ENCODE data around the gene SLC25A47. TPM values are rescaled to one million over a fixed set of nuclear protein-coding genes. Genes with fewer than 3 reads are reported as not detected.

SLC25A47 gene
- total RNA-seq, 2 donors from 2014 or later = not detected

DNA sequence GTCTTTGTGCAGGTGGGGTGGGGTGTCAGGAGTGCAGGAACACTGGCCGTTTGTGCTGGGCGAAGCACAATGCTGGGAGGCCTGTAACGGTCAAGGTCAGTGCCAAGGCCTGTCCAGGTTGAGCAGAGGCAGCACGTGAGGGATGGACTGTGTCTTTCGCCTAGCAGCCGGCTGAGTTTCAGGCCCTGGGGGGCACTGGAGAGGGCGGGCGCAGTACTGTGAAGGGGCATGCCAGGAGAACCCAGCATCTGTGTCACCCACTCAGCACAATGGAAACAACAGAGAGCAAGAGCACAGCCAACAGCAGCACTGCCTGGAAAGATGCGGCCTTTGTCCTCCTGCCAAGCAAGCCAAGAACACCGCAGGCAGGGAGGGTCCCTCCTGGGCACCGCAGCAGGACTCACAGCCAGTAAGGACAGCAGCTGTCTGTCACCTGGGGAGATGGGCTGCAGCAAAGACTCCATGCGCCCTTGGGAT, 25.2 kb downstream of the SLC25A47 start:
- no peak for DNase-seq
- Histone ChIP-seq H3K9me3 (no peaks in the 10 kb centered on the region), H3K4me3 (no peak overlapping the region), H3K27ac (no peak overlapping the region), H3K27me3 (no peaks in the 10 kb centered on the region), H3K36me3 (replicated peaks in 1 of 2; ENCODE audit: insufficient read depth in 1 of 2, low read depth in 2 of 2) (peaks cover 0 to 20% of the 10 kb centered on the region in 2 donors), H3K4me1 (no peaks in the 10 kb centered on the region)
- no peak for TF ChIP-seq POLR2A (IDR thresholded peaks at IDR 0.05)
- TF ChIP-seq, protein P1, sequence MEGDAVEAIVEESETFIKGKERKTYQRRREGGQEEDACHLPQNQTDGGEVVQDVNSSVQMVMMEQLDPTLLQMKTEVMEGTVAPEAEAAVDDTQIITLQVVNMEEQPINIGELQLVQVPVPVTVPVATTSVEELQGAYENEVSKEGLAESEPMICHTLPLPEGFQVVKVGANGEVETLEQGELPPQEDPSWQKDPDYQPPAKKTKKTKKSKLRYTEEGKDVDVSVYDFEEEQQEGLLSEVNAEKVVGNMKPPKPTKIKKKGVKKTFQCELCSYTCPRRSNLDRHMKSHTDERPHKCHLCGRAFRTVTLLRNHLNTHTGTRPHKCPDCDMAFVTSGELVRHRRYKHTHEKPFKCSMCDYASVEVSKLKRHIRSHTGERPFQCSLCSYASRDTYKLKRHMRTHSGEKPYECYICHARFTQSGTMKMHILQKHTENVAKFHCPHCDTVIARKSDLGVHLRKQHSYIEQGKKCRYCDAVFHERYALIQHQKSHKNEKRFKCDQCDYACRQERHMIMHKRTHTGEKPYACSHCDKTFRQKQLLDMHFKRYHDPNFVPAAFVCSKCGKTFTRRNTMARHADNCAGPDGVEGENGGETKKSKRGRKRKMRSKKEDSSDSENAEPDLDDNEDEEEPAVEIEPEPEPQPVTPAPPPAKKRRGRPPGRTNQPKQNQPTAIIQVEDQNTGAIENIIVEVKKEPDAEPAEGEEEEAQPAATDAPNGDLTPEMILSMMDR (IDR thresholded peaks at IDR 0.05) = no peak
- WGBS, 2 donors = 52 to 72% methylated on average over 4 to 10 of the region's 12 CpGs
- intact Hi-C loops (cut with DNase I) = no loop called here
- ATAC-seq = no peak

DNA sequence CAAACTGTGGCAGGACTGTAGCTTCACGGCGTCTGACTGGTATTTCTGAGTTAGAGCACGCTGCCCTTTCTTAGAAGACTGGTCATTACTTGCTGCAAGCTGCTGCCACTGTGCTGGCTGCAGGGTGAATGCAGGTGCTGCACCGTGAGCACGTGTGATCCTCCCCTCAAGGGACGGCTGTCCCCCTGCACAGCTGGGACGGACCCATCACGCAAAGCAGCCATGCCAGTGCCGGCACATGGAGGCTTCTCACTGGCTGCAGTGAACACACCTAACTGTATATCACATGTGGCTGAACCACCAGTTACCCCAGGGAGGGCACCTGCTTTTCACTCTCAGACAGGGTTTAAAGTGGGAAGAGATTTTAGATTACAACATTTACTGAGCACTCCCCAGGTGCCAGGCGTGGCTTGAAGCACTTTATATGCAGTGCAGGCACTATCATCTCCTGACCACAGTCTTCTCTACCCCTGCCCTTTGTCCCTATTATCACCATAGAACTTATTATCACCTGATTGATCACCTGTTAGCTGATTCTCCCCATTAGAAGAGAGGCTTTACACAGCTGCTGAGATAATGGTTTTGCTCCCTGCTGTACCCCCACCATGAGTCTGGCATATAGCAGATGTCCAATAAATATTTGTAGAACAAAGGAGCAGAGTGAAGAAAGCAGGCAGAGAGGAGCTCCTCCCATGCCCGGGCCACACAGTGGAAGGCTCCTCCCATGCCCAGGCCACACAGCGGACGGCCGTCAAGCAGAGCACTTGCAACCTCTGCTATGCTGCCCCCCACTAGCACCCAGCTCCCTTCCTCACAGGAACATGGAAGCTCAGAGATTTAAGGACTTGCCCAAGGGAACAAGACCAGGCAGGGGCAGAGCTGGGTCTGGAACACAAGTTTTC, 25.9 kb downstream of the SLC25A47 start:
- H3K36me3 ChIP-seq (replicated peaks in 1 of 2; ENCODE audit: insufficient read depth in 1 of 2, low read depth in 2 of 2) = peaks cover 0 to 24% of the 10 kb centered on the region in 2 donors
- H3K27ac ChIP-seq = no peak overlapping the region
- TF ChIP-seq POLR2A (IDR thresholded peaks at IDR 0.05) = no peak
- TF ChIP-seq, protein P1 (IDR thresholded peaks at IDR 0.05) = no peak
- intact Hi-C loops (cut with DNase I) = no loop called here
- WGBS, 2 donors = 88 to 90% methylated on average over 13 to 14 of the region's 14 CpGs
- ATAC-seq (no peak), DNase-seq (no peak)
- H3K4me3 ChIP-seq = no peak overlapping the region
- H3K27me3 ChIP-seq = no peaks in the 10 kb centered on the region
- H3K4me1 ChIP-seq = no peaks in the 10 kb centered on the region
- no peaks in the 10 kb centered on the region for H3K9me3 ChIP-seq

DNA sequence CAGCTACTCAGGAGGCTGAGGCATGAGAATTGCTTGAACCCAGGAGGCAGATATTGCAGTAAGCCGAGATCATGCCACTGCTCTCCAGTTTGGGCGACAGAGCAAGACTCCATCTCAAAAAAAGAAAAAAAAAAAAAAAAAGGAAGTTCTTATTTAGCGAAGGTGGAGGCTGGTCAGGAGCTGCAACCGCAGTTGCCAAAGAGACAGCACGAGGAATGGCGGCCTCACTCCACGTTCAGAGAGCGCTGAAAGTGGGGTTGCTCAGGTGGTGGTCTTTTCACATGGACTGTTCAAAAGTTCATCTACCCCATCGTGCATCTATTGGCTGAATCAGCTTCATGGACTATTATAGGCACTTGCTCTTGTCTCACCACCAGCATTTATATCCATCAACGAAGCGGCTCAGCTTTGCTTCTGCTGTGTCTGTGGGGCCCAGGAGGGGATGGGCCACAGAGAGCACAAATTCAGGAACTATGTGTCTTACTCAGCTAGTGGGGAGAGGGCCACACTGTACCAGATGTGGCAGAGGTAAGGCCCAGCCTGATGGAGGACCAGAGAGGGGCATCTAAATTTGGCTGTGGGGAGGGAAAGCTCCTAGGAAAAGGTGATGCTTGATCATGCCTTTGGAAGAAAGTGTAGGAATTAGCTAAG, 27.3 kb downstream of the SLC25A47 start:
- TF ChIP-seq POLR2A (IDR thresholded peaks at IDR 0.05) = no peak
- TF ChIP-seq, protein P1 (IDR thresholded peaks at IDR 0.05) = no peak
- no peaks in the 10 kb centered on the region for H3K27me3 ChIP-seq
- H3K9me3 ChIP-seq = no peaks in the 10 kb centered on the region
- WGBS, 2 donors = 91 to 92% methylated on average over 11 of the region's 11 CpGs
- H3K4me1 ChIP-seq = no peaks in the 10 kb centered on the region
- no peak overlapping the region for H3K4me3 ChIP-seq
- DNase-seq (no peak), ATAC-seq (no peak)
- H3K36me3 ChIP-seq (replicated peaks in 1 of 2; ENCODE audit: insufficient read depth in 1 of 2, low read depth in 2 of 2) = peaks cover 0 to 24% of the 10 kb centered on the region in 2 donors
- H3K27ac ChIP-seq = no peak overlapping the region
- intact Hi-C loops (cut with DNase I) = no loop called here

DNA sequence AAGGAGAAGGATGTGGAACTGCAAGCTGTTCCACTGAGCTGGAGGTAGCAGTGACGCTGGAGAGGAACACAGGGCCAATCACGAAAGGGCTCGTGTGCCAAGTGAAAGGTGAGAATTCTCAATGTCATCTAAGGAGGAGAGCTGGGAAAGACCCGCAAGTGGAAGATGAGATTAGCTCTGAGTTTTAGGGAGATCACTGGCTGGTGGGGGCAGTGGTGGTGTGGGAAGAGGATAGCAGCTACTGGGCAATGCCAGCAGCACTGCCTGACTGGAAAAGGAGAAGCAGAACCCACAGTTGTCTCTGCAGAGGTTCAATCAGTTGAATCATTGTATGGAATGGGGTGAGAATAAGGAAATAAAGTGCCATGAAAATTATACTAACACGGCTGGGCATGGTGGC, 27.8 kb downstream of the SLC25A47 start:
- Histone ChIP-seq H3K27ac (no peak overlapping the region), H3K4me1 (no peaks in the 10 kb centered on the region), H3K27me3 (no peaks in the 10 kb centered on the region), H3K9me3 (no peaks in the 10 kb centered on the region), H3K4me3 (no peak overlapping the region), H3K36me3 (replicated peaks in 1 of 2; ENCODE audit: insufficient read depth in 1 of 2, low read depth in 2 of 2) (peaks cover 0 to 24% of the 10 kb centered on the region in 2 donors)
- intact Hi-C loops (cut with DNase I) = no loop called here
- TF ChIP-seq, protein P1 (IDR thresholded peaks at IDR 0.05) = no peak
- no peak for TF ChIP-seq POLR2A (IDR thresholded peaks at IDR 0.05)
- ATAC-seq (no peak), DNase-seq (no peak)
- 90 to 94% methylated on average over 5 of the region's 5 CpGs for WGBS, 2 donors

Data from body of pancreas (tissue), 4 donors.